Activated CD4-positive, alpha-beta T cell treated with anti-CD3 and anti-CD28 coated beads for 24 hours (primary cell): ENCODE measurements around the gene SYTL2.

Source experiments
- DNase-seq, 2 donors: peaks; one replicate each; pipeline ENCODE4 v3.0.0-alpha.2; 2020; ENCODE audit warnings: low read depth in 2 of 2

The SYTL2 gene

DNA sequence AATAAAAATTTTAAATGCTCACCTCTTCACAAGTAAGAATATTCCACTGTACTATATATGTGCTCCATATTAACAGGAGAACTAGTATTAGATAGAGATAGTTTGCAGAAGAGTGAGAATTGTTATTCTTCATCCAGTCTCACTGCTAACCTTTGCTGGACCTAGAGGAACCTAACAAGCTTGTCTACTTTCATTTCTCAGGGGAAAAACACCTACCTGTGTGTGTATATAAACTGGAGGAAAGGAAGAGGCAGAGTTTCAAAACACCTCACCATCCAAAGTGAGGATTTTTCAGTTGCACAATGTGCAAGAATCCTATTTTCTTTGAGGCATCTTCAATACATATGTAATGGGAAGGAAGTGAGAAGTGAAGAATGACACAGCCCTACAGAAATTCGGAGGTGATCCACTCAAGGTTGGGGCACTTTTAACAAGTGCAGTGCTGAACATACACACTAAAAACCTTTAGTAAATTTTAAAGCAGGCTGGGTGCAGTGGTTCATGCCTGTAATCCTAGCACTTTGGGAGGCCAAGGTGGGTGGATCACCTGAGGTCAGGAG, 52.4 kb downstream of the SYTL2 start:
- DNase-seq: no peak

DNA sequence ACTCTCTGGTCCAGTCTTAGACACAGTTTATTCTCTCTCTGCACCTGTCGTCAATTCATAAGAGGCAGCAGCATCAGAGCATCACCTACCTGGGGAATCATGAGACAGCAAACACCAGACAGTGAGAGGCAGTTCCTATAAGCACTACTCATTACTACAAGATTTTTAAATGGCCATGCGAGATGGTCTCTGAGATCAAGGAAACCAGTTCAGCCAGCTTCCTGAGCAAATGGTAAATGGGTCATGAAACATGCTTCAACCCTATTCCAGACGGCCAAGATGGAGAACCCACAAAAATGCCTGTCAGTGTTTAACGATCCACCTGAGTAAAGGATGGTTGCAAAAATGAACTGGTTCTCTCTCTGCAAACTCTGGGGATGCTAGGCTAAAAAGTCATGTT, 52.9 kb downstream of the SYTL2 start:
- no peak for DNase-seq

DNA sequence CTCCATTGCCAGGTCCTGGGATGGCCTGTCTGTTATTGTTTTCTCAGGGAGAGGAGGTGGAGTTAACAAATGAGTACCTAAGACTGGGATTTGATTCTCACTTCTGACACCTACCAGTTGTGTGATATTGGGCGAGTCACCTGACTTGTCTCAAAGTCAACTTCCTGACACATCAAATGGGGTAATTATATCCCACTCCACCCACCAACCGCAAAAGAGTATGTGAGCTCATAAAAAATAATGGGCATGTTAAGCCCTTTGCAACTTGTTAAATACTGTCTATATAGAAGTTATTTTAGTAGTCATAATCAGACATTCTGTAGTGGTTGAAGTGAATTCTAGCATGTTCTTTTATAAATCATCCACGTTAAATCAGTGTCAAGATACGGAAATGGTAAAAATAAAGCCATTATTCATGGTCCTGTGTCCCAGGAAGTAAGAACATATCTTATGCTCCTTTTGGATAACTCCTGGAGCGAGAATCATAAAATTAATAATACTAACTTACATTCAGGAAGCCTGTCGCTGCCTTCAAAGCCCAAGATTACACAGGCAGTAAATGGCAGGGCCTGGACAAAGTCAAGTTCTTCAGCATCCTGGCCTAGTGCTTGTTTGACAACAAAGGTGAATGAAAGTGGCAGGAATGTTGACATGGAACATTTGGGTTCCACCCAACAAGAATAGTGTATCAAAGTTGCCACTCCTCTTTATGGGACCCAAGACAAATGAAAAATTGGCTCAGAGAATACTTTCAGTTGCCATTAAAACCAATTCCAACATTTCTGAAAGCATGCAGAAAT, 54.3 kb downstream of the SYTL2 start:
- DNase-seq: no peak

- no peak for DNase-seq
Observed at GRCh38 chr11:85755701-85756100, 55.2 kb downstream of the SYTL2 start.

DNA sequence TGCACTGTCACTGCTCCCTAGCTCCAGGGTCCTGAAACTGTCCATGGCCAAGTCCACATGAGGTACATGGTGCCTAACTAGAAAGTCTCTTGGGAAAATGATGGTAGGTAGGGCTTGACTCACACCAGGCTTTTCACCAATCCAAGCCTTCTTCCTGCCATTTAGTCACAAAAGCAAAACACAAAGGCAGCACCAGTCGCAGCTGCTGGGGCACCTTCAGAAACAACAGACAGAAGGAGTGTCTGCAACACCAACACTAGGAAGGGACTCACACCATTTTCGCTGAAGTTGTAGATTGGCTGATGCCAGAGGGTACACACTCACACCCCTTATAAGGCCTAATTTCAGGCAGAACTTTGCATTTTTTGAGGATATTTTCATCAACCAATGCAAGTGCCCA, 55.7 kb downstream of the SYTL2 start:
- DNase-seq: no peak

- peak; percentile 66 to 71 for DNase-seq
Observed at GRCh38 chr11:85752890-85753581, 57.9 kb downstream of the SYTL2 start.

DNA sequence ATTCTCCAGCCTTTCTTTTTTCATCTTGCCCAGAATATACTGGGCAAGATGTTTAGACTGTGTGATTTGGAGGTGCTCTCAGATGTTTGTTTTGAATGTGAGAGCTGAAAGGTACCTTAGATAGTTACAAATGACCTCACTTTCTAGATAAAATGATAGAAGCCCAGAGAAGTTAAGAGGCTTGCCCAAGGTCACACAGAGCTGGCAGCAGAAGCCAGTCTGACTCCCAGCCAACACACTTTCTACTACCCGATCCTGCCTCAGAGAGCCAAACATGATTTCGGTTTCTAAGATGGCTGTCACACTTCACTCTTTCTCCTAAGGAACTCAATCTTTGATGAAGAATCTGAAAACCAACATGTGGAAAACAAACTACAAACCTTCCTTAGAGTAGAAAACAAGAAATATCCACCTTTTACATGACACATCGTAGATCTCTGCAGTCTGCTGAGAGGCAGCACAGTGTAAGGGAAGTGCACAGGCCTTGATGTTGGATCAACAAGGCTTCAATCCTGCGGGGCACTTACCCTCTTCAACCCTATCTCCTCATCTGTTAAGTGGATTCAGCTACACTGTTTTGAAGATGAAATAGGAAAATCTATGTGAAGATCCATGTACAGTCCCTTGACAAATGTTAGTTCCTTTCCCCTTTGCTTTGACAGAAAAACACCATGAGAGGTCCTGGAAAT, 58.6 kb downstream of the SYTL2 start:
- no peak for DNase-seq

DNA sequence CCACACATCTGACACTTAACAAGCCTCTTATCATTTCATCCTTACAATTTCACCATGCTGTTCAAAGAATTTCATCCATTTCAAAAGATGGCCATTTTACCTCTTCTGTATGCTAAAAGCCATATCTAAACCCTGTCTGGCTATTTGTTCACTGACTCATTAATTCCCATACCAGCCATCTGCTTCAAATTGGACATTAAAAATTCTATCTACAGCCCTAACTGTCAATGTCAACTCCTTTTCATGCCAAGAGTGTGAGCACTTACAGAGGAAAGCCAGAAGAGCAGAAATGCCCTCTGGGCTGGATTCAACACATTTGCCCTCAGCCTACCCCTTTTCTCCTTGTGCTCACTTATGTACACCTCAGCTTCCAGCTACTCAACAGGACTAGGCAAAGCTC, 59.2 kb downstream of the SYTL2 start:
- no peak for DNase-seq

DNA sequence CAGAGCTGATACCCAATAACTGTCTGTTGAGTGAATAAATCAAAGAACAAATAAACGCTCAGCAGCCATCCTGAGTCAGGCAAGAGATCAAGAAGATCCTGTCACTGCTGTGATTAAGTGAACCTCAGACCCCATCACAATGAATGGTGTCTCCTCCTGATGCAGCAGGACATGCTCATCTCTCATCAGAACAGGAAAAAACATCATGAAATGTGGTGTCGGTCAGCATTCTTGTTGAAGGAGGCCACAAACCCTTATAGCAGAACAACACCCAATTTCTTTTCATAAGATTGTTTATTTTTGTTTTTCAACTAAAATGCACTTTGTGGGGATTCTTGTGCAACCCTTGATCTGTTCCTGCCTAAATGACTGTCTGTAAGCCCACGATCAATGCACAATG, 60.3 kb downstream of the SYTL2 start:
- no peak for DNase-seq

- DNase-seq: no peak
Observed at GRCh38 chr11:85749884-85750283, 61.1 kb downstream of the SYTL2 start.

DNA sequence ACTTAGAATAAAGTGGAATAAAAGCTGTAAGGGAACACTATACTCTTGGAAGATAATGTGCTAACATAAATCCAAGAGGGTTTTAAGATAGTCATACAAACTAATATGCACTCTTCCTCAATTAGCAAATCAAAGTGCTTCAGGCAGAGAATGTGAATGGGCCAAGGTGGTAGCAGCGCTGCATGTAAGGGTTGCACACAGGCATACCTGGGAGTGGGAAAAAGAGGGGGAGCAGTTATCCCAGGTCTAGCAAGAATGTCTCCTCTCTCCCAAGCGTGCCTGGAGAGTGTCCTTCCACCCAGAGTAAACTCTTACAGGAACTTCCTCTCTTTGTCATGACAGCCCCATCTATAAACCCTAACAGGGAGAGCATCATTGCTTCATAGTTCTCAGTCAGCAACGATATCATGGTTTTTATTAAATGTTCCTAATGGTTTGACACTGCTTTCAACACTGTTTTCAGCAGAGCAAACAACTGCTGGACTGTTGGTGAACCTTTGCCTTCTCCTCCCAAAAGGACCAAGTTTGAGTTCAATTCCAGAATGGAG, 61.6 kb downstream of the SYTL2 start:
- DNase-seq: no peak

- no peak for DNase-seq
Observed at GRCh38 chr11:85748455-85748891, 62.5 kb downstream of the SYTL2 start.

DNA sequence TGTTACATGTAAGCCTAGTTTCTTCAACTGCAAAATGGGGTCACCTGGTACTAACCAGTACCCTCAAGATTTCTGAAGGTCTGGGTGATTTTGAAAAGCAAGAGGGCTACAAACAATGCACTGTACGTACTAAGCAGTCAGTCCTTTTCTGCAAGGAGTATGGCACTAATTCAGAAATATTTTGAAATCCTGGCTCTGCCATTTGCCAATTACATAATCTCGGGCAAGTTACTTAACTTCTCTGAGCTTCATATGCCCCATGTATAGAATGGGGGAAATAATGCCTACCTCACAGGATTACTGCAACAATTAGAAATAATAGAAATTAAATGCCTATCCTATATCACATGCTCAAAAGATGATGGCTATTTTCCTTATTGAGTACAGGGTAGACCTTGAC, 64.3 kb downstream of the SYTL2 start:
- DNase-seq: no peak

DNA sequence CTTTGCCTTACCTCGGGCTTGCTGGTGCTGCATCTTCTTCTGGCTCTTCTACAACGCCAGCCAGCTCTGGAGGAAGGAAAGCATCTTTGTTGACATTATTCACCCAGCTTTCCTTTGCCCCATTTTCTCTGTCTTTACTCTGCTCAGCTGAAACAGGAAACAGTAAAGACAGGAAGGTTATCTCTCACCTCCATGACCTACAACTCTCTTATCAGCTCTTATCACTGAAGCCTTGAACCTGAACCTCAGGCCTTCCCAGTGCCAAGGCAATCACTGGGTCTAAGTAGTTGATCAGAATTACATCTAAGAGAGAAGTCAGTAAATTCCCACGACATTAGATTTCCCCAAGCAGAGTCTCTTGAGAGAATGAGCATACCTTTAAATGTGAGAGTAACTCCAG, 65.3 kb downstream of the SYTL2 start:
- DNase-seq: no peak

DNA sequence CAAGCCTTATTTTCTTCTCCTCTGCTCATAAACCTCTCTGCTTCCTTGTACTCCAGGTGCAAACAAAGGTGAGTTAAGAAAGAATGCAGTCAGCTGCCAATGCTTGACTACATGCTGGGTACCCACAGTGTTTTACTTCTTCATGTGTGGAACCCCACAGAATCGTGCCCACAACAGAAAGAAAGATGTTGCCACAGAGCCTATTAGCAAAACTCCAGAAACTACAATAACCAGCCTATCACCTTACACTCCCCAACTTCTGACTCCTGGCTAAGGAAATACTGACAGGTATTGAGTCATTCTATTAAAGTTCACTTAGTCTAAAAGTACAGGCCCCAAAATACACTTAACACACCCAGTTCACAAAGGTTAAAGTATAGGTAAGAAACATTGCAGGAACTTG, 68.1 kb downstream of the SYTL2 start:
- no peak for DNase-seq

DNA sequence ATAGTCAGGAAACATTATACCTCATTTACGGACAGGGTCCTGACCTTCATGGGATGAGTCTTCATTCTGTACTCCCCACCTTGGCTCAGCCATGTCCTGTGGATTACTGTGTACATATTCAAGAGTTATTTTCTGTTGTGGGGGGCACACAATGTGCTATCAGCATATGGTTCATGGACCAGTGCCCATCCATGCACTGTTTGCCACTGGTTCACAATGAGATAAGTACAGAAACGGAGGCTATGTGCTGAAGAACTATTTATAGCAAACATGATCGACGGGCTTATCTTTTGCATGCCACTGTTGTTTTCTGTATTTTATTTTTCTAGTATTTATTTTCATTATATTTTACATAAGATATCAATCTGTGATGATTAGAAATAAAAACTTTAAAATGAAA, 68.6 kb downstream of the SYTL2 start:
- DNase-seq: no peak

DNA sequence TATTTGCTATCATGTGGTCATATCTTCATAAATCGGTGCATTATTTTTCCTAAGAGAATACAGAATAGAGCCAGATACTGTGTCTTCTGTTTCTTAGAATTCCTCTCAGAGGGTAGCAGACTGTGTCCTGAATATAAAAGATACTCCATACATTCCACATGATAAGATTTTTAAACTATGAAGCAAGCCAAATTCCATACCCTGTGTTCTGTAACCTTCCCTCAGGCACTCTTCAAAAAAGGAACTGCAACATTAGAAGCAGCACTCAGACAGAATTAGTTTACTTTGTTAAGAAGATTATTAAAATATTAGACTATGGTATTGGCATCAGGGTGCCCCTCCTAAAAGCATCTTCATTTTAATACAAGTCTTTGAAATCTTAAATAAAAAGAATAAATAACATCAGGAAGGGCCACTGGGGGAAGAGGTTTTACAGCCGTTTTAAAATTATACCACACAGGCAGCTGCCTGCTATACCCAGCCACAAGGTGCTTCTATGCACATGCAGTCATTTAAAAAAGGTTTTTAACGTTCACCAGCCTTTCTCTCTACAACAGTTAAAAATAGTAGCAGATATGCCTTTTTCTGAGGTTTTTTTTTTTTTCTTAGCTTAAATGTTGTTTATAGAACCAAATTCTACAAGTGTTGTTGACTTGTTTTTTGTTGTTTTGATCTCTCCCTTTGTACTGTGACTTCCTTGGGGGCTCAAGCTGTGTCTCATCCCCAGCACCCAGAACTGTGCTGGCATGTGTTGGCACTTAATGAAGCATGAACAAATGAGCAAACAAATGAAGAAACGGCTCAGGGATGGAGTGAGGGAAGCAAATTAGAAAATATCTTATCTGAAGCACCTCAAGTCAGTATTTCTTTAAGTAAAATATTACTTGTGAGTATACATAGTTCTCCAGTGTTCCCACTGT, 70.2 kb downstream of the SYTL2 start:
- no peak for DNase-seq

GRCh38 chr11:85737738-85738137, 73.2 kb downstream of the SYTL2 start:
- DNase-seq: no peak

- DNase-seq: no peak
Observed at GRCh38 chr11:85735876-85736460, 75.0 kb downstream of the SYTL2 start.

DNA sequence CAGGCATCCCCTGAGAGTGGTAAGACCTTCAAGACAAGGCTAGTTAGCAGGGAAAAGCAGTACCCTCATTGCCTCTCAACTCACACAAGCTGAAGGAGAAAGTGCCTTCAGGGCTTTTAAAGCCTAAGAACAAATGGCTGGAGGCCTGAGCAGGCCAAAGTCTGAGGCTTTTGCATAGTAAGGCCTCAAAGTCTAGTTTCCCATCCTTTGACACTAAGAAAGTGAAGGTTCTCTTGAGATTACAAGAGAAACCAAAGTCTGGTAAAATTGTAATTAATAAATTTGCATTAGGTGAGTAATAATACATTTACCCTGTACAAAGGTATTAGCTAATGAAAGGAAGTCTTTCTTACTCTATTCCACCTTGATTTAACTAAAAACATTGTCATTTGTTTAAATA, 78.0 kb downstream of the SYTL2 start:
- DNase-seq: no peak

GRCh38 chr11:85726381-85726780, 84.6 kb downstream of the SYTL2 start:
- DNase-seq: no peak
